Esophagus mucosa (tissue), 1 donor: ENCODE results near the gene CSF3R. TPM values are rescaled to one million over a fixed set of nuclear protein-coding genes. Genes with fewer than 3 reads are reported as not detected.
"Not testable (repeated sequence)": the region's sequence is repeated elsewhere in the genome, so short reads cannot be mapped to it uniquely, and the experiment has no call there.

ENCODE experiments used
- ATAC-seq: fragments of 200-7000 bp; cut with Tn5 transposase; one replicate; pipeline ENCODE4 v1.9.1; 2020
- total RNA-seq: library from RNA; stranded (reverse); gene quantifications from one replicate; pipeline ENCODE4 v1.2.4, GENCODE V29; 2023
- donor health status: DM: yes; HTN: yes; CAD: no.

CSF3R gene
- total RNA-seq, 1 donor from 2014 or later, result 3.2 TPM

GRCh38 chr1:36512842-36513241 is 30.1 kb upstream of the CSF3R start:
- ATAC-seq, result peak; percentile 78

- ATAC-seq, result peak; percentile 84
Observed at GRCh38 chr1:36511804-36512798, 29.4 kb upstream of the CSF3R start.

- not testable (repeated sequence) for ATAC-seq
Observed at GRCh38 chr1:36511220-36511619, 28.5 kb upstream of the CSF3R start.

GRCh38 chr1:36510418-36510817 is 27.7 kb upstream of the CSF3R start:
- no peak for ATAC-seq

GRCh38 chr1:36508257-36508656 is 25.5 kb upstream of the CSF3R start:
- no peak for ATAC-seq

- no peak for ATAC-seq
Observed at GRCh38 chr1:36506276-36506920, 23.7 kb upstream of the CSF3R start.

GRCh38 chr1:36503733-36504132 is 21.0 kb upstream of the CSF3R start:
- no peak for ATAC-seq

- ATAC-seq, result no peak
Observed at GRCh38 chr1:36503159-36503558, 20.4 kb upstream of the CSF3R start.

GRCh38 chr1:36502616-36503015 is 19.9 kb upstream of the CSF3R start:
- no peak for ATAC-seq

- ATAC-seq, result not testable (repeated sequence)
Observed at GRCh38 chr1:36501911-36502310, 19.2 kb upstream of the CSF3R start.

- no peak for ATAC-seq
Observed at GRCh38 chr1:36497207-36497606, 14.5 kb upstream of the CSF3R start.

GRCh38 chr1:36494971-36495370 is 12.3 kb upstream of the CSF3R start:
- ATAC-seq, result no peak

GRCh38 chr1:36493524-36493923 is 10.8 kb upstream of the CSF3R start:
- ATAC-seq, result no peak

- ATAC-seq, result no peak
Observed at GRCh38 chr1:36492491-36492890, 9.8 kb upstream of the CSF3R start.

GRCh38 chr1:36489258-36490051 is 6.7 kb upstream of the CSF3R start:
- not testable (repeated sequence) for ATAC-seq

GRCh38 chr1:36487906-36488305 is 5.2 kb upstream of the CSF3R start:
- ATAC-seq, result no peak

GRCh38 chr1:36487336-36487725 is 4.6 kb upstream of the CSF3R start:
- ATAC-seq, result not testable (repeated sequence)

- peak; percentile 70 for ATAC-seq
Observed at GRCh38 chr1:36486439-36487335, 4.0 kb upstream of the CSF3R start.

- ATAC-seq, result no peak
Observed at GRCh38 chr1:36486093-36486438, 3.4 kb upstream of the CSF3R start.

GRCh38 chr1:36484099-36484498 is 1.4 kb upstream of the CSF3R start:
- ATAC-seq, result no peak

GRCh38 chr1:36481771-36482723 is 666 bp downstream of the CSF3R start:
- no peak for ATAC-seq
